GM23248 (cell line): Measurements from ENCODE around the gene NXPH4. TPM values are rescaled to one million over a fixed set of nuclear protein-coding genes. Genes with fewer than 3 reads are reported as not detected.

ENCODE experiments used
- DNase-seq: peaks from one replicate; pipeline ENCODE4 v3.0.0-alpha.2; 2015
- H2AFZ ChIP-seq: fragments of 200-600 bp; sonication (generic); 2 replicates; pipeline ENCODE4 v1.6.1; 2016; ENCODE audit warnings: antibody characterized with exemption
- H3F3A ChIP-seq: fragments of 200-600 bp; sonication (generic); 2 replicates; pipeline ENCODE4 v1.6.1; 2016; ENCODE audit warnings: mild to moderate bottlenecking, antibody characterized with exemption, mixed run types; ENCODE audit not compliant: insufficient read depth
- H3K27ac ChIP-seq: fragments of 200-600 bp; sonication (generic); 2 replicates; pipeline ENCODE4 v1.5.1; 2016; ENCODE audit warnings: mild to moderate bottlenecking
- H3K27me3 ChIP-seq: fragments of 200-600 bp; sonication (generic); replicated peaks from 2 replicates; pipeline ENCODE4 v1.6.1; 2016; ENCODE audit warnings: mild to moderate bottlenecking; ENCODE audit not compliant: insufficient read depth
- H3K36me3 ChIP-seq: fragments of 200-600 bp; sonication (generic); 2 replicates; pipeline ENCODE4 v1.6.1; 2016; ENCODE audit warnings: low read depth, mild to moderate bottlenecking
- H3K4me1 ChIP-seq: fragments of 200-600 bp; sonication (generic); 2 replicates; pipeline ENCODE4 v1.6.1; 2016; ENCODE audit warnings: mild to moderate bottlenecking; ENCODE audit not compliant: insufficient read depth
- H3K4me2 ChIP-seq: fragments of 200-600 bp; sonication (generic); one replicate; pipeline ENCODE4 v1.6.1; 2016; ENCODE audit warnings: mild to moderate bottlenecking; ENCODE audit not compliant: unreplicated experiment
- H3K4me3 ChIP-seq: fragments of 200-600 bp; sonication (generic); 2 replicates; pipeline ENCODE4 v1.5.1; 2016; ENCODE audit warnings: mild to moderate bottlenecking
- H3K79me2 ChIP-seq: fragments of 200-600 bp; sonication (generic); 2 replicates; pipeline ENCODE4 v1.6.1; 2016; ENCODE audit warnings: mild to moderate bottlenecking; ENCODE audit not compliant: insufficient read depth
- H3K9ac ChIP-seq: fragments of 200-600 bp; sonication (generic); 2 replicates; pipeline ENCODE4 v1.6.1; 2016; ENCODE audit warnings: mild to moderate bottlenecking
- H3K9me2 ChIP-seq: fragments of 200-600 bp; sonication (generic); 2 replicates; pipeline ENCODE4 v1.6.1; 2016; ENCODE audit warnings: mixed run types, mild to moderate bottlenecking, moderate library complexity; ENCODE audit not compliant: insufficient read depth
- H3K9me3 ChIP-seq: fragments of 200-600 bp; sonication (generic); one replicate; pipeline ENCODE4 v1.6.1; 2017; ENCODE audit warnings: low read depth
- H4K20me1 ChIP-seq: fragments of 200-600 bp; sonication (generic); 2 replicates; pipeline ENCODE4 v1.6.0; 2016; ENCODE audit not compliant: insufficient read depth
- EZH2 ChIP-seq: fragments of 200-600 bp; sonication (generic); IDR thresholded peaks from 2 replicates; pipeline ENCODE4 v1.6.1; 2018; ENCODE audit warnings: antibody characterized with exemption, mild to moderate bottlenecking; ENCODE audit not compliant: insufficient read depth, poor library complexity, severe bottlenecking
- EZH2phosphoT487 ChIP-seq: fragments of 200-600 bp; sonication (generic); IDR thresholded peaks from 2 replicates; pipeline ENCODE4 v1.6.1; 2018; ENCODE audit warnings: antibody characterized with exemption, moderate library complexity, mild to moderate bottlenecking, low read depth; ENCODE audit not compliant: insufficient read depth
- WGBS, 2 experiments: methylation state at CpG; one replicate each; pipeline ENCODE4 v1.1.6; 2015 to 2017; ENCODE audit warnings: low lambda C conversion rate in 2 of 2, low coverage in 1 of 2; ENCODE audit errors: missing lambda C conversion rate in 2 of 2; 5-methylcytosine and 5-hydroxymethylcytosine counted together
- in situ Hi-C: fragments of 300-500 bp; cut with MboI; formaldehyde crosslinking; loops from 2 replicates; pipeline ENCODE4 v1.15.0; 2020
- polyA plus RNA-seq: library from polyadenylated mRNA; unstranded; fragments of >200 nt; fragmentation: Nextera tagmentation; extraction: Ambion mirVana; gene quantifications from 2 replicates; pipeline ENCODE4 v1.2.1, GENCODE V29; 2016
- total RNA-seq: library from RNA; depleted of rRNA; stranded (reverse); fragments of >200 nt; shearing (Covaris generic); gene quantifications from 2 replicates; pipeline ENCODE4 v1.2.3, GENCODE V29; 2014

NXPH4 gene
- total and polyA plus RNA-seq, 2 experiments from 2014 or later, result 5.4 to 5.7 TPM

GRCh38 chr12:57236925-57237595 is 20.5 kb downstream of the NXPH4 start:
- H4K20me1 ChIP-seq, result no peaks in the 10 kb centered on the region
- DNase-seq, result peak; percentile 64

GRCh38 chr12:57237596-57237931 is 21.0 kb downstream of the NXPH4 start:
- peaks cover 15% of the 10 kb centered on the region for H3K4me1 ChIP-seq
- no peak overlapping the region for H2AFZ ChIP-seq
- H3K79me2 ChIP-seq, result peaks cover 6% of the 10 kb centered on the region; the same call in 1 of the 2 replicates
- no peak overlapping the region for H3K4me2 ChIP-seq
- no peak for TF ChIP-seq EZH2phosphoT487
- TF ChIP-seq EZH2, result no peak
- no peak overlapping the region for H3K27ac ChIP-seq
- in situ Hi-C loops, result no loop called here
- H3K36me3 ChIP-seq, result peaks cover 20% of the 10 kb centered on the region
- H3K4me3 ChIP-seq, result no peak overlapping the region
- H3K9me2 ChIP-seq, result no peaks in the 10 kb centered on the region
- no peak for DNase-seq
- 65 to 69% methylated on average over 5 of the region's 5 CpGs for WGBS, 2 experiments
- no peaks in the 10 kb centered on the region for H3K9me3 ChIP-seq
- no peaks in the 10 kb centered on the region for H4K20me1 ChIP-seq
- H3K9ac ChIP-seq, result no peak overlapping the region
- H3F3A ChIP-seq, result peaks cover 39% of the 10 kb centered on the region
- H3K27me3 ChIP-seq, result no peaks in the 10 kb centered on the region

More at GRCh38 chr12:57236925-57237595, 20.5 kb downstream of the NXPH4 start:
- no peak overlapping the region for H2AFZ ChIP-seq
- peaks cover 39% of the 10 kb centered on the region for H3F3A ChIP-seq
- H3K27me3 ChIP-seq, result no peaks in the 10 kb centered on the region
- H3K36me3 ChIP-seq, result peaks cover 25% of the 10 kb centered on the region
- H3K4me3 ChIP-seq, result no peak overlapping the region
- no peaks in the 10 kb centered on the region for H3K9me2 ChIP-seq
- 31 to 42% methylated on average over 9 of the region's 9 CpGs for WGBS, 2 experiments
- peaks cover 11% of the 10 kb centered on the region; the same call in 1 of the 2 replicates for H3K79me2 ChIP-seq
- no peak overlapping the region for H3K4me2 ChIP-seq
- no peak overlapping the region for H3K27ac ChIP-seq
- peaks cover 13% of the 10 kb centered on the region for H3K4me1 ChIP-seq
- in situ Hi-C loops, result no loop called here
- no peaks in the 10 kb centered on the region for H3K9me3 ChIP-seq
- TF ChIP-seq EZH2phosphoT487 (no peak), EZH2 (no peak)
- H3K9ac ChIP-seq, result no peak overlapping the region

DNA sequence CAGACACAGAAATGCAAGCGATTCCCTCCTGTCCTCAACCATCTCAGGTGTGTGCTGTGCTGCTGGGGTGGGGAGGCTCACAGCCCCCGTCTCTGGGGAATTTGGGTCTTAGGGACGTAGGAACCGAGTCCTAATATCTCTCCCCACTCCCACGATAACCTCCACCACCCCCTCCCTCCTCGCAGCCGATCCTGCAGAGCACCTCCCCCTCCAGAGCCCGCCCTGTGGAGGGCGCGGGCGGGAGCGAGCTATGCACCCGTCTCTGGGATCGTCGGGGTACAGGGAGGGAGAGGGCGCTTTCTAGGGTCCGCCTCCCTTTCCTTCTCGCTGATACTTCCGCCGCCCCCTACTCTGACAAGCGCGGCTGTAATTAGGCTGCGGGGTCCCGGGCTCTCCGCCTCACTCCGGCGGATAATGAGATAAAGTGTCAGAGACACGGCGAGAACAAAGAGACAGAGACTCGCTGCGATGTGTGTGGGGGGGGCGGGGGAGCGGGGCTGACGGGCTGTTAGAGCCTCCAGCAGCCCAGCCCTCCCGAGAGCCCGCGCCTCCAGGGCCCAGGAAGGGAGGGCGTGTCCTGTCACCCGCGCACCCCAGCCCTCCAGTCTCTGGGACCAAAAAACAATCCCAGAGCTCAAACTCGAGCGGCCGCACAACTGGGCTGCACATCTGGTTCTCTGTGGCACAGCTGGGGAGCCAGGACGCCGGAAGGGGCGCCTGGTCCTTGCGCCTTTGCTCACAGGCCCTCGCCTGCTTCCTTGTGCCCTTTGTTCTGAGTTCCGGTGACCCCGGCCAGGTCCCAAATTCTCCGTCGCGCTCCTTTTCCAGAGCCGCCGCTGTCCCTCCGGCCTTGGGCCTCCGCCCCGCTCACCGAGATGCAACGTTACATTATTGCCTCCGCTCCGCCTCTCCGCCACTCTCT is 21.6 kb downstream of the NXPH4 start:
- H2AFZ ChIP-seq, result peak overlapping the region; percentile 74
- peak overlapping the region; percentile 96 for H3K4me3 ChIP-seq
- H3F3A ChIP-seq, result peaks cover 33% of the 10 kb centered on the region
- H3K27me3 ChIP-seq, result no peaks in the 10 kb centered on the region
- no peaks in the 10 kb centered on the region; the same call in 1 of the 2 replicates for H3K79me2 ChIP-seq
- peaks cover 15% of the 10 kb centered on the region for H3K36me3 ChIP-seq
- WGBS, 2 experiments, result 3 to 6% methylated on average over 53 to 63 of the region's 63 CpGs
- H3K9me2 ChIP-seq, result no peaks in the 10 kb centered on the region
- peak overlapping the region; percentile 43 for H3K9ac ChIP-seq
- no peaks in the 10 kb centered on the region for H4K20me1 ChIP-seq
- peak overlapping the region; percentile 92 for H3K4me2 ChIP-seq
- no peak overlapping the region for H3K27ac ChIP-seq
- peaks cover 18% of the 10 kb centered on the region for H3K4me1 ChIP-seq
- in situ Hi-C loops, result no loop called here
- DNase-seq, result peak; percentile 58
- TF ChIP-seq EZH2, result no peak
- no peak for TF ChIP-seq EZH2phosphoT487
- H3K9me3 ChIP-seq, result no peaks in the 10 kb centered on the region

DNA sequence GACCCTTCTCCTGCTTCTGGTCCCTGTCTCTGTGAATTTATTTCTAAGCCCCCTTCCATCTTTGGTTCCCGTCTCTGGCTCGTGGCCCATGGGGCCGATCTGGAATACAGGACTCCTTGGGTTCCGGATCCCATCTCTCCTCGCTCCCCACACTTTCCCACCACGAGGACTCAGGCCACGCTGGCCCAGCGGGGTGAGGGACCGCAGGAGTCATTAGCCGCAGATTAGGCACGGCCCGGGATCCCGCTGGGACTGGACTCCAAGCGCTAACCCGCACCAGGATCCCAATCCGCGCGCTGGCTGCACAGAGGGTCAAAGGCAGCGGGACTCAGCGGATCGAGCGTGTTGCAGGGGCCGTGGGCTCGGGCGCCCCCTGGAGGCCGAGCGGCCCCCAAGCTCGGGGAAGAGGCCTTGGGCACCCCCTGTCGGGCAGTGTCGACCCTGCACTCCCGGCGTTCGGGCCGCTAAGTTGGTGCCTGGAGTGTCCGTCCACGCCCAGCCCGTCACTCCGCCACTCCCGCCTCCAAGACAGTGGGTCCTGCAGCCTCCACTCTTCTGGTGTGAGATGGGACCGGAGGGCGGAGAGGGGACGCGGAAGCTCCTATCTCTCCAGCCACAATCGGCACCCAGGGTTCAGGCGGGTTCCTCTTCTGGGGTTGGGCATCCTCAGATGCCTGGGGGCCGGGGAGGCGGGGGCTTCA is 22.4 kb downstream of the NXPH4 start:
- Histone ChIP-seq H3F3A (peaks cover 25% of the 10 kb centered on the region), H4K20me1 (no peaks in the 10 kb centered on the region), H3K4me1 (peaks cover 23% of the 10 kb centered on the region), H3K36me3 (peaks cover 8% of the 10 kb centered on the region), H3K4me2 (peak overlapping the region; percentile 92), H3K9me3 (no peaks in the 10 kb centered on the region), H3K4me3 (peak overlapping the region; percentile 96), H3K79me2 (no peaks in the 10 kb centered on the region), H3K9me2 (no peaks in the 10 kb centered on the region), H3K27ac (peak overlapping the region; percentile 64), H3K9ac (peak overlapping the region; percentile 90), H2AFZ (peak overlapping the region; percentile 74), H3K27me3 (no peaks in the 10 kb centered on the region)
- TF ChIP-seq EZH2 (no peak), EZH2phosphoT487 (no peak)
- WGBS, 2 experiments, result 1% methylated on average over 42 to 47 of the region's 47 CpGs
- in situ Hi-C loops, result no loop called here
- peak; percentile 89 for DNase-seq
